Hepatic stellate cell (primary cell): Measurements from ENCODE around the gene HHLA2.
A peak's percentile ranks its signal among the peaks of the same experiment; 100 is the strongest.

Experiments
- DNase-seq: peaks from one replicate; pipeline ENCODE4 v3.0.0; 2011; ENCODE audit warnings: low spot score

Gene HHLA2

GRCh38 chr3:108394016-108394415 is 97.7 kb downstream of the HHLA2 start:
- DNase-seq, result no peak

- no peak for DNase-seq
Observed at GRCh38 chr3:108394563-108394962, 98.2 kb downstream of the HHLA2 start.

- no peak for DNase-seq
Observed at GRCh38 chr3:108396336-108396735, 100.0 kb downstream of the HHLA2 start.

GRCh38 chr3:108398510-108398909 is 102.2 kb downstream of the HHLA2 start:
- DNase-seq, result no peak

GRCh38 chr3:108401836-108402235 is 105.5 kb downstream of the HHLA2 start:
- DNase-seq, result no peak

- DNase-seq, result no peak
Observed at GRCh38 chr3:108403198-108403597, 106.8 kb downstream of the HHLA2 start.

GRCh38 chr3:108403686-108404345 is 107.5 kb downstream of the HHLA2 start:
- no peak for DNase-seq

- peak; percentile 15 for DNase-seq
Observed at GRCh38 chr3:108404368-108404767, 108.0 kb downstream of the HHLA2 start.

- no peak for DNase-seq
Observed at GRCh38 chr3:108406063-108406660, 109.8 kb downstream of the HHLA2 start.

GRCh38 chr3:108406661-108407206 is 110.4 kb downstream of the HHLA2 start:
- DNase-seq, result peak; percentile 19

- no peak for DNase-seq
Observed at GRCh38 chr3:108407886-108408285, 111.5 kb downstream of the HHLA2 start.

GRCh38 chr3:108408883-108409799 is 112.8 kb downstream of the HHLA2 start:
- no peak for DNase-seq

GRCh38 chr3:108409800-108410178 is 113.4 kb downstream of the HHLA2 start:
- DNase-seq, result no peak

GRCh38 chr3:108410531-108410984 is 114.2 kb downstream of the HHLA2 start:
- DNase-seq, result no peak

GRCh38 chr3:108412121-108412750 is 115.9 kb downstream of the HHLA2 start:
- DNase-seq, result no peak

- no peak for DNase-seq
Observed at GRCh38 chr3:108414007-108414406, 117.7 kb downstream of the HHLA2 start.

- no peak for DNase-seq
Observed at GRCh38 chr3:108415661-108416060, 119.3 kb downstream of the HHLA2 start.

- DNase-seq, result no peak
Observed at GRCh38 chr3:108416111-108416869, 119.9 kb downstream of the HHLA2 start.

GRCh38 chr3:108420926-108421325 is 124.6 kb downstream of the HHLA2 start:
- no peak for DNase-seq
